Nephron progenitor cell (in vitro differentiated cells): ENCODE data around the gene BRAT1.

Source experiments
- DNase-seq: peaks from one replicate; pipeline ENCODE4 v3.0.0; 2021
- H3K27ac Mint-ChIP-seq: 2 replicates; pipeline ENCODE4 v1.8.0; 2021; ENCODE audit warnings: mild to moderate bottlenecking, moderate library complexity, mixed read lengths
- H3K27me3 Mint-ChIP-seq: 2 replicates; pipeline ENCODE4 v1.8.0; 2021; ENCODE audit warnings: mild to moderate bottlenecking, low read depth, mixed read lengths; ENCODE audit not compliant: poor library complexity
- H3K36me3 Mint-ChIP-seq: 2 replicates; pipeline ENCODE4 v1.8.0; 2021; ENCODE audit warnings: low read depth, mixed read lengths
- H3K4me1 Mint-ChIP-seq: 2 replicates; pipeline ENCODE4 v1.8.0; 2021; ENCODE audit warnings: mixed read lengths
- H3K4me3 Mint-ChIP-seq: 2 replicates; pipeline ENCODE4 v1.8.0; 2021; ENCODE audit warnings: mild to moderate bottlenecking, moderate library complexity, mixed read lengths
- H3K9me3 Mint-ChIP-seq: 2 replicates; pipeline ENCODE4 v1.8.0; 2021; ENCODE audit warnings: mild to moderate bottlenecking, moderate library complexity, mixed read lengths
- TF ChIP-seq, protein P1 (sequence below): fragments of 200-600 bp; sonication (generic); IDR thresholded peaks from 2 replicates; pipeline ENCODE4 v1.5.0; 2021; ENCODE audit warnings: antibody characterized with exemption

BRAT1 gene

DNA sequence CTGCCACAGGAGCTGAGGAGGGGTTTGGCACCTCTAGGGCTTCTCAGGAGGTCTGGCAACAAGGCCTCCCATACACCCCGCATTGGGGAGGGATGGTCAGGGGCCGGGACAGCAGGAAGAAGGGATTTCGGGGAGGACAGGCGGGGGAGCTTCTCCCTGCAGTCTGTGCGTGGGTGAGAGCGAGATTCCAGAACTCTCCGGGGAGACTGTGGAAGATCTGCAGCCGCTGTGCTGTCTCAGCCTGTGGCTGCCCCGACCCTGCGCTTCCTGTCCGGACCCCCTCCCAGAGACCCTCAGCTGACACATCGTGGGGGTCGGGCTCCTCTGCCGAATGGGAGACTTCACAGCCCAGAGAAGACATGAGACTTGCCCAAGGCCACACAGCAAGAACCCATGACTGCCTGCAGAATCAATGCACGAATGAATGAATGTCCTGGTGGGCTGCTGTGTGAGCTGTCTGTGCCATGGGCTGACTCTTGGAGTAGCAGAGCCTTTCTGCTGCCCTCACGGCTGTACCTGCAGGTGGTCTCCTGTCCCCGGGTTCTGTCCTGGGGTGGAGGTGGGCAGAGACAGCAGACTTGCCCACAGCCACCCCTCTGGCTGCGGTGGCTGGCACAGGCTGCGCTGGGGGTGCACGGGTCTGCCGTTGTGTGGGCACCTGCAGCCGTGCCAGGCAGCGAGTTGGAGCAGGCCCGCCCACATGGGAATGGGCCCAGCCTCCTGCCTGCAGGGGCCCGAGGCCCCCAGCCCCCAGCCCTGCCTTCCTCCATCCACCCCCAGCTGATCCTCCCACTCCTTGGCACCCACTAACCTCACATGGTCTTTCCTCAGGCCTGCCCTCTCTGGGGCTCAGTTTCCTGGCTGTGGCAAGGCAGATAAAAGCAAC is 52.0 kb downstream of the BRAT1 start:
- Mint-ChIP-seq H3K4me1 (peaks cover 46% of the 10 kb centered on the region), H3K9me3 (no peaks in the 10 kb centered on the region), H3K36me3 (no peaks in the 10 kb centered on the region), H3K27me3 (no peaks in the 10 kb centered on the region), H3K27ac (no peak overlapping the region), H3K4me3 (no peak overlapping the region)
- DNase-seq = no peak
- TF ChIP-seq, protein P1, sequence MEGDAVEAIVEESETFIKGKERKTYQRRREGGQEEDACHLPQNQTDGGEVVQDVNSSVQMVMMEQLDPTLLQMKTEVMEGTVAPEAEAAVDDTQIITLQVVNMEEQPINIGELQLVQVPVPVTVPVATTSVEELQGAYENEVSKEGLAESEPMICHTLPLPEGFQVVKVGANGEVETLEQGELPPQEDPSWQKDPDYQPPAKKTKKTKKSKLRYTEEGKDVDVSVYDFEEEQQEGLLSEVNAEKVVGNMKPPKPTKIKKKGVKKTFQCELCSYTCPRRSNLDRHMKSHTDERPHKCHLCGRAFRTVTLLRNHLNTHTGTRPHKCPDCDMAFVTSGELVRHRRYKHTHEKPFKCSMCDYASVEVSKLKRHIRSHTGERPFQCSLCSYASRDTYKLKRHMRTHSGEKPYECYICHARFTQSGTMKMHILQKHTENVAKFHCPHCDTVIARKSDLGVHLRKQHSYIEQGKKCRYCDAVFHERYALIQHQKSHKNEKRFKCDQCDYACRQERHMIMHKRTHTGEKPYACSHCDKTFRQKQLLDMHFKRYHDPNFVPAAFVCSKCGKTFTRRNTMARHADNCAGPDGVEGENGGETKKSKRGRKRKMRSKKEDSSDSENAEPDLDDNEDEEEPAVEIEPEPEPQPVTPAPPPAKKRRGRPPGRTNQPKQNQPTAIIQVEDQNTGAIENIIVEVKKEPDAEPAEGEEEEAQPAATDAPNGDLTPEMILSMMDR = no peak

DNA sequence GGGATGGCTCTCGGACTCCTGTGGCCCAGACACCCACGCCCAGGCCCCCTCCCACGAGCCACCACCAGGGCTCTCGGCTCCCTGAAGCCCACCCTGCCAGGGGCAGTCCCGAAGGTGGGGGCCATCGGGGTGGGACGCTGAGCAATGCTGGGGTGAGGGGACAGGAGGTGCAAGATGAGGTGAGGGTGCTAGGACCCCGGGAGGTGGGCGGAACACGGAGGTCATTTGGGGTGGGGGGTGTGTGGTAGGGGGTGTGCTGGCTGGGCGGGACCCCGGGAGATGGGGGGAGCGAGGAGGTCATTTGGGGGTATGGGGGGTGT is 52.7 kb downstream of the BRAT1 start:
- Mint-ChIP-seq H3K27me3 (no peaks in the 10 kb centered on the region), H3K4me1 (peaks cover 44% of the 10 kb centered on the region), H3K27ac (no peak overlapping the region), H3K36me3 (no peaks in the 10 kb centered on the region), H3K4me3 (no peak overlapping the region), H3K9me3 (no peaks in the 10 kb centered on the region)
- TF ChIP-seq, protein P1 = no peak
- DNase-seq = no peak

DNA sequence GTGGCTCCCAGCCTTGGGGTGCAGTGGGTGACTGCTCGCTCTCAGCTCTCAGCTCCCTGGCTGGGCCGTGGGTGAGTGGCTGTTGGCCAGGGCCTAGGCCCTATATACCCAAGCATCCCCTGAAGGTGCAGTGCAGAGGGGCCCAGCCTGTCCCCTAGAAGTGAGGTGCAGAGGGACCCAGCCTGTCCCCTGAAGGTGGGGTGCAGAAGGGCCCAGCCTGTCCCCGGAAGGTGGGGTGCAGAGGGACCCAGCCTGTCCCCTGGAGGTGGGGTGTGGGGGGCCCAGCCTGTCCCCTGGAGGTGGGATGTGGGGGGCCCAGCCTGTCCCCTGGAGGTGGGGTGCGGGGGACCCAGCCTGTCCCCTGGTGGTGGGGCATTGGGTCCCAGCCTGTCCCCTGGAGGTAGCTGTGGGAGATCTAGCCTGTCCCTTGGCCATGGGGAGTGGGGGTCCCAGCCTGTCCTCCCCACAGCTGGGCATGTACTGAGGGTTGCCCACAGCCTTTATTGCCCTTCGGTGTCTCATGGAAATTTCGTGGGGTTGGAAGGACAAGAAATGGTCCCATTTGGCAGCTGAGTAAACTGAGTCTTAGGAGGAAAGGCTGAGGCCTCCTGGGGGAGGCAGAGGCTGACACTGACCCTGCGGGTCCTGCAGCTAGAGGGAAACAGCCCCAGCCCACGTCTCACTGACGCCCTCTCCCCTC is 53.2 kb downstream of the BRAT1 start:
- TF ChIP-seq, protein P1 = no peak
- H3K4me1 Mint-ChIP-seq = peaks cover 46% of the 10 kb centered on the region

DNA sequence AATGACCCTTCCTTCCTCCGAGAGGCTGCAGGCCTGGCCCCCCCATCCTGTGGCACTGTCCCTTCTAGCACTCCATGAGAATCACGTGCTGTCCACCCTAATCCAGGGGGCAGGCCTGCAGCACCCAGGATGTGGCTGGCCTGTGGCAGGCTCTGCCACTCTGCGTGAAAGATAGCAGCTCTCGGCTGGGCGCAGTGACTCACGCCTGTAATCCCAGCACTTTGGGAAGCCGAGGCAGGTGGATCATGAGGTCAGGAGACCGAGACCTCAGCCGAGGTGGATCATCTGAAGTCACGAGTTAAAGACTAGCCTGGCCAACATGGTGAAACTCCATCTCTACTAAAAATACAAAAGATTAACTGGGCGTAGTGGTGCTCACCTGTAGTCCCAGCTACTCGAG is 54.6 kb downstream of the BRAT1 start:
- Mint-ChIP-seq H3K27me3 (no peaks in the 10 kb centered on the region), H3K4me3 (no peak overlapping the region), H3K36me3 (no peaks in the 10 kb centered on the region), H3K27ac (peak overlapping the region; percentile 16), H3K9me3 (no peaks in the 10 kb centered on the region), H3K4me1 (peaks cover 54% of the 10 kb centered on the region)
- TF ChIP-seq, protein P1 = no peak
- no peak for DNase-seq

More for the DNA sequence above, 53.2 kb downstream of the BRAT1 start:
- H3K27ac Mint-ChIP-seq = no peak overlapping the region
- no peaks in the 10 kb centered on the region for H3K27me3 Mint-ChIP-seq
- H3K36me3 Mint-ChIP-seq = no peaks in the 10 kb centered on the region
- H3K9me3 Mint-ChIP-seq = no peaks in the 10 kb centered on the region
- no peak overlapping the region for H3K4me3 Mint-ChIP-seq
- no peak for DNase-seq

DNA sequence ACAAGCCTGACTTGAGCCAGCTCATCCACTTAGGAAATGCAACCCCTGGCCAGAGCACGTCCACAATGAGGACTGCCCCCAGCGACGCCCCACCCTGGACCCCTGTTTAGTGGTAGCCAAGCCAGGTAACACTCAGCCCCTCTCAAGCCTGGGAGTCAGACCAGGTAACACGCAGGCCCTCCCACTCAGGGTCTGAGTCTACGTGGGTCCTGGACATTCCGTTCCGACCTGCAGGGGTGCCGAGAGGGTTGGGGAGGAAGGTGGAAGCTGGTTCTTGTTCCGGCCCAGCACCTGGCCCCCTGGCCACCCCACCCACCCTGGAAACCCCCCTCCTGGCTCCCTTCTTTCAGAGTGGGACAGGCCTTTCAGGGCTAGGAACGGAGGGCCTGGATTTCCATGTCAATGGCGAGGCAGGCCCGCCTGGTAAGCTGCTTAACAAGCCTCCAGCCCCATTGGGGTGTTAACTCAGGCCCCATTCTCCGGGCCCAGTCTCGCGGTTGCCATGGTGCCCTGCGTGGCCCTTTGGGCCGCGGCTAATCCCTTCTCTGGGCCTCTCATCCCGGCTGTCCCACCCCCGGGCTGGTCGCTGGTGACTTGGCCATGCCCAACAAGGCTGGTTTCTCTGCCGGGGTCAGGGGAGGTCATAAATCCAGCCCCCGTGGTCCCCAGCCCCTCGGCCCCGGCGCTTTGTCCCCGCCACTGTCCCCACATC is 55.4 kb downstream of the BRAT1 start:
- Mint-ChIP-seq H3K27me3 (no peaks in the 10 kb centered on the region), H3K36me3 (no peaks in the 10 kb centered on the region), H3K27ac (no peak overlapping the region), H3K4me3 (no peak overlapping the region), H3K9me3 (no peaks in the 10 kb centered on the region), H3K4me1 (peaks cover 58% of the 10 kb centered on the region)
- DNase-seq = no peak
- TF ChIP-seq, protein P1 = no peak
